Liver (tissue), 9 donors: ENCODE results near the gene PDE2A. TPM values are rescaled to one million over a fixed set of nuclear protein-coding genes. Genes with fewer than 3 reads are reported as not detected.

Experiments used
- DNase-seq: peaks from one replicate; pipeline ENCODE4 v3.0.0-alpha.2; 2017; ENCODE audit warnings: low spot score
- H3K27ac ChIP-seq, 2 donors: one replicate each; pipeline ENCODE4 v1.7.0; 2013; ENCODE audit warnings: inconsistent platforms in 2 of 2, low read length in 2 of 2, control low read depth in 1 of 2, low read depth in 1 of 2, mild to moderate bottlenecking in 1 of 2
- H3K27me3 ChIP-seq, 4 donors: one replicate each; pipeline versions ENCODE4 v1.6.1 to v1.7.0; 2013; ENCODE audit warnings: low read length in 3 of 4, inconsistent platforms in 1 of 4, mild to moderate bottlenecking in 1 of 4, moderate library complexity in 1 of 4; ENCODE audit not compliant: control insufficient read depth in 4 of 4, insufficient read depth in 4 of 4
- H3K36me3 ChIP-seq, 4 donors: one replicate each; pipeline versions ENCODE4 v1.6.1 to v1.7.0; 2013; ENCODE audit warnings: low read length in 3 of 4, mild to moderate bottlenecking in 3 of 4, low read depth in 1 of 4, moderate library complexity in 1 of 4; ENCODE audit not compliant: control insufficient read depth in 4 of 4, insufficient read depth in 3 of 4
- H3K4me1 ChIP-seq, 4 donors: one replicate each; pipeline versions ENCODE4 v1.6.1 to v1.7.0; 2013; ENCODE audit warnings: low read length in 3 of 4, mild to moderate bottlenecking in 3 of 4, moderate library complexity in 1 of 4; ENCODE audit not compliant: control insufficient read depth in 4 of 4, insufficient read depth in 4 of 4
- H3K4me3 ChIP-seq, 3 donors: one replicate each; pipeline versions ENCODE4 v1.6.1 to v1.7.0; 2013; ENCODE audit warnings: low read length in 3 of 3, control low read depth in 1 of 3, low read depth in 1 of 3, mild to moderate bottlenecking in 1 of 3
- H3K9ac ChIP-seq, 2 donors: one replicate each; pipeline ENCODE4 v1.7.0; 2013; ENCODE audit warnings: low read length in 2 of 2, mild to moderate bottlenecking in 2 of 2, moderate library complexity in 2 of 2, control low read depth in 1 of 2, low read depth in 1 of 2
- H3K9me3 ChIP-seq, 4 donors: one replicate each; pipeline versions ENCODE4 v1.6.1 to v1.7.0; 2013; ENCODE audit warnings: low read length in 3 of 4; ENCODE audit not compliant: control insufficient read depth in 4 of 4
- ATF3 ChIP-seq: IDR thresholded peaks from 2 replicates; pipeline ENCODE4 v1.6.1; 2016; ENCODE audit warnings: antibody characterized with exemption
- CTCF ChIP-seq: fragments of 150-350 bp; IDR thresholded peaks from 2 replicates; pipeline ENCODE4 v1.5.1; 2017; ENCODE audit warnings: improper control_type of control experiment, low read depth, low read length; ENCODE audit not compliant: missing input control
- EGR1 ChIP-seq, 2 donors: IDR thresholded peaks; 2 replicates each; pipeline ENCODE4 v1.6.1; 2016 to 2018; ENCODE audit warnings: antibody characterized with exemption in 2 of 2, low read depth in 2 of 2
- FOXA1 ChIP-seq: IDR thresholded peaks from 2 replicates; pipeline ENCODE4 v1.6.1; 2016; ENCODE audit warnings: antibody characterized with exemption
- FOXA2 ChIP-seq: IDR thresholded peaks from 2 replicates; pipeline ENCODE4 v1.6.1; 2016; ENCODE audit warnings: antibody characterized with exemption
- GABPA ChIP-seq, 2 donors: IDR thresholded peaks in 1 of 2; conservative IDR thresholded peaks in 1 of 2; 2 replicates each; pipeline ENCODE4 v1.6.1; 2016; ENCODE audit warnings: antibody characterized with exemption in 2 of 2, mild to moderate bottlenecking in 1 of 2, moderate library complexity in 1 of 2
- HNF4A ChIP-seq, 2 donors: conservative IDR thresholded peaks; 2 replicates each; pipeline ENCODE4 v1.6.1; 2016; ENCODE audit warnings: antibody characterized with exemption in 2 of 2, mild to moderate bottlenecking in 2 of 2
- HNF4G ChIP-seq: IDR thresholded peaks from 2 replicates; pipeline ENCODE4 v1.6.1; 2016; ENCODE audit warnings: antibody characterized with exemption
- JUND ChIP-seq, 2 donors: IDR thresholded peaks; 2 replicates each; pipeline ENCODE4 v1.6.1; 2016; ENCODE audit warnings: antibody characterized with exemption in 2 of 2
- MAX ChIP-seq: IDR thresholded peaks from 2 replicates; pipeline ENCODE4 v1.6.1; 2016; ENCODE audit warnings: antibody characterized with exemption
- RAD21 ChIP-seq, 2 donors: IDR thresholded peaks; 2 replicates each; pipeline ENCODE4 v1.6.1; 2016; ENCODE audit warnings: antibody characterized with exemption in 2 of 2, mild to moderate bottlenecking in 2 of 2
- REST ChIP-seq: IDR thresholded peaks from 2 replicates; pipeline ENCODE4 v1.6.1; 2016; ENCODE audit warnings: antibody characterized with exemption, mild to moderate bottlenecking
- RXRA ChIP-seq, 2 donors: IDR thresholded peaks; 2 replicates each; pipeline ENCODE4 v1.6.1; 2017 to 2018; ENCODE audit warnings: antibody characterized with exemption in 2 of 2, mild to moderate bottlenecking in 1 of 2
- SP1 ChIP-seq: IDR thresholded peaks from 2 replicates; pipeline ENCODE4 v1.6.1; 2018; ENCODE audit warnings: antibody characterized with exemption, mild to moderate bottlenecking
- TAF1 ChIP-seq: conservative IDR thresholded peaks from 2 replicates; pipeline ENCODE4 v1.6.1; 2016; ENCODE audit warnings: antibody characterized with exemption, mild to moderate bottlenecking
- YY1 ChIP-seq: IDR thresholded peaks from 2 replicates; pipeline ENCODE4 v1.6.1; 2016; ENCODE audit warnings: antibody characterized with exemption, mild to moderate bottlenecking
- ZBTB33 ChIP-seq: IDR thresholded peaks from 2 replicates; pipeline ENCODE4 v1.6.1; 2016; ENCODE audit warnings: antibody characterized with exemption
- WGBS: extraction: QIAGEN DNeasy Blood & Tissue Kit; methylation state at CpG from one replicate; pipeline ENCODE4 v1.1.7; 2013; 5-methylcytosine and 5-hydroxymethylcytosine counted together
- polyA plus RNA-seq, 2 donors: library from polyadenylated mRNA; stranded (reverse) in 1 of 2; unstranded in 1 of 2; fragments of 200-250 nt in 1 of 2; fragments of >200 nt in 1 of 2; fragmentation: Nextera tagmentation in 1 of 2; extraction: Ambion mirVana in 1 of 2; gene quantifications; one replicate each; pipeline versions ENCODE4 v1.2.1 to v1.2.3, GENCODE V29; 2013 to 2015
- total RNA-seq, 2 donors: library from RNA; depleted of rRNA; stranded (reverse); fragments of >200 nt; gene quantifications; one replicate each; pipeline ENCODE4 v1.2.3, GENCODE V29; 2014
- donor health status: healthy.
- donor health status: healthy.
- donor health status: healthy.
- donor health status: healthy.
- donor health status: healthy.

The PDE2A gene
- total and polyA plus RNA-seq, 4 donors: 4.3 to 32.8 (median 12.9) TPM

- Histone ChIP-seq H3K36me3 (no peaks in the 10 kb centered on the region), H3K4me3 (no peak overlapping the region), H3K27ac (no peak overlapping the region), H3K9me3 (peaks cover 0 to 13% (median 4%) of the 10 kb centered on the region in 4 donors), H3K27me3 (peaks cover 0 to 19% (median 3%) of the 10 kb centered on the region in 4 donors), H3K9ac (no peak overlapping the region), H3K4me1 (no peaks in the 10 kb centered on the region)
- DNase-seq: no peak
- WGBS: 57% methylated on average over 8 of the region's 8 CpGs
- no peak for TF ChIP-seq HNF4G
Observed at GRCh38 chr11:72671152-72672099, 2.8 kb downstream of the PDE2A start.

GRCh38 chr11:72670041-72670440 is 4.2 kb downstream of the PDE2A start:
- peaks cover 0 to 13% (median 4%) of the 10 kb centered on the region in 4 donors for H3K9me3 ChIP-seq
- H3K27ac ChIP-seq: no peak overlapping the region
- no peaks in the 10 kb centered on the region for H3K4me1 ChIP-seq
- H3K9ac ChIP-seq: no peak overlapping the region
- 60% methylated on average over 4 of the region's 4 CpGs for WGBS
- no peak overlapping the region for H3K4me3 ChIP-seq
- no peak for TF ChIP-seq MAX
- H3K36me3 ChIP-seq: no peaks in the 10 kb centered on the region
- DNase-seq: no peak
- peaks cover 0 to 19% (median under 1%) of the 10 kb centered on the region in 4 donors for H3K27me3 ChIP-seq

- TF ChIP-seq HNF4G: no peak
- no peak for TF ChIP-seq HNF4A (conservative IDR thresholded peaks at IDR 0.05)
- no peak for TF ChIP-seq RAD21 (IDR thresholded peaks at IDR 0.05)
- no peak for TF ChIP-seq REST
- no peak for TF ChIP-seq ZBTB33
- no peak for TF ChIP-seq CTCF
- no peak for TF ChIP-seq MAX
- no peak for TF ChIP-seq YY1
- no peak for TF ChIP-seq FOXA1
- no peak for TF ChIP-seq RXRA (IDR thresholded peaks at IDR 0.05)
- TF ChIP-seq SP1: no peak
- TF ChIP-seq ATF3: no peak
- TF ChIP-seq TAF1: no peak
- no peak for TF ChIP-seq FOXA2
- TF ChIP-seq EGR1 (IDR thresholded peaks at IDR 0.05; ENCODE audit: low read depth in 2 of 2): no peak
- TF ChIP-seq GABPA (IDR thresholded peaks at IDR 0.05 in 1 of 2, conservative IDR thresholded peaks at IDR 0.05 in 1 of 2): no peak
- no peak for TF ChIP-seq JUND (IDR thresholded peaks at IDR 0.05)
- no peaks in the 10 kb centered on the region for H3K4me1 ChIP-seq
- 79% methylated on average over 8 of the region's 8 CpGs for WGBS
- H3K27me3 ChIP-seq: peaks cover 0 to 19% (median under 1%) of the 10 kb centered on the region in 4 donors
- no peak for DNase-seq
- no peak overlapping the region for H3K9ac ChIP-seq
- H3K36me3 ChIP-seq: no peaks in the 10 kb centered on the region
- no peak overlapping the region for H3K4me3 ChIP-seq
- no peak overlapping the region for H3K27ac ChIP-seq
- peaks cover 0 to 13% (median 4%) of the 10 kb centered on the region in 4 donors for H3K9me3 ChIP-seq
Observed at GRCh38 chr11:72669527-72669926, 4.7 kb downstream of the PDE2A start.
